ENCODE data around the gene KCNJ6. TPM values are rescaled to one million over a fixed set of nuclear protein-coding genes. Genes with fewer than 3 reads are reported as not detected.

Gene KCNJ6
- total RNA-seq, 4 donors from 2014 or later: 0.08 to 0.40 TPM; not detected in 2

DNA sequence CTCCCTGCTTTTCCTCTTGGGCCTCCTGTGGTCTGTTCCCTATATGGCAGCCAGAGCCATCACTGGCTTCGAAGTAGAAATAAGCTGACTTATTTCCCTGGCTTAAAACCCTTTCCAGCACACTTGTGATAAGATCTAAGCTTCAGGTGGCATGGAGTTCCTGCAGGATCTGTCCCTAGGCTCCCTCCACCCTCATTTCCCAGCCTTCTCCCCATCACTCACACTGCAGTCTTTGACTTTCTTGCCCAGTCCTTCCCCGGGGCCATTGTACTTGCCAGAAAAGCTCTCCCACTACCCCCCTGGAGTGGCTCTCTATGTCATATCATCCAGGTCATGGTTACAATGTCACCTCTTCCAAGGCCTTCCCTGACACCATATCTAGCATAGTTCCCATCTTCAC, 55.8 kb downstream of the KCNJ6 start:
- Histone ChIP-seq H3K9me3 (peaks cover 0 to 10% (median 0%) of the 10 kb centered on the region in 3 donors), H3K4me1 (no peaks in the 10 kb centered on the region), H3K27ac (no peak overlapping the region), H3K4me3 (no peak overlapping the region), H3K27me3 (peaks cover 9% of the 10 kb centered on the region), H3K36me3 (no peaks in the 10 kb centered on the region)
- TF ChIP-seq, protein P1, sequence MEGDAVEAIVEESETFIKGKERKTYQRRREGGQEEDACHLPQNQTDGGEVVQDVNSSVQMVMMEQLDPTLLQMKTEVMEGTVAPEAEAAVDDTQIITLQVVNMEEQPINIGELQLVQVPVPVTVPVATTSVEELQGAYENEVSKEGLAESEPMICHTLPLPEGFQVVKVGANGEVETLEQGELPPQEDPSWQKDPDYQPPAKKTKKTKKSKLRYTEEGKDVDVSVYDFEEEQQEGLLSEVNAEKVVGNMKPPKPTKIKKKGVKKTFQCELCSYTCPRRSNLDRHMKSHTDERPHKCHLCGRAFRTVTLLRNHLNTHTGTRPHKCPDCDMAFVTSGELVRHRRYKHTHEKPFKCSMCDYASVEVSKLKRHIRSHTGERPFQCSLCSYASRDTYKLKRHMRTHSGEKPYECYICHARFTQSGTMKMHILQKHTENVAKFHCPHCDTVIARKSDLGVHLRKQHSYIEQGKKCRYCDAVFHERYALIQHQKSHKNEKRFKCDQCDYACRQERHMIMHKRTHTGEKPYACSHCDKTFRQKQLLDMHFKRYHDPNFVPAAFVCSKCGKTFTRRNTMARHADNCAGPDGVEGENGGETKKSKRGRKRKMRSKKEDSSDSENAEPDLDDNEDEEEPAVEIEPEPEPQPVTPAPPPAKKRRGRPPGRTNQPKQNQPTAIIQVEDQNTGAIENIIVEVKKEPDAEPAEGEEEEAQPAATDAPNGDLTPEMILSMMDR (IDR thresholded peaks at IDR 0.05): no peak
- TF ChIP-seq POLR2AphosphoS5 (IDR thresholded peaks at IDR 0.05) (no peak), EP300 (IDR thresholded peaks at IDR 0.05) (no peak), POLR2A (IDR thresholded peaks at IDR 0.05) (no peak)
- no peak for ATAC-seq
- 43 to 83% methylated on average over 1 to 2 of the region's 2 CpGs for WGBS, 2 donors (ENCODE audit: low coverage in 1 of 2)

- H3K27ac ChIP-seq: no peak overlapping the region
- WGBS, 2 donors (ENCODE audit: low coverage in 1 of 2): 6 to 19% methylated on average over 6 to 7 of the region's 8 CpGs
- no peaks in the 10 kb centered on the region for H3K36me3 ChIP-seq
- no peaks in the 10 kb centered on the region for H3K4me1 ChIP-seq
- no peak for ATAC-seq
- no peak overlapping the region for H3K4me3 ChIP-seq
- peaks cover 0 to 29% (median 0%) of the 10 kb centered on the region in 3 donors for H3K9me3 ChIP-seq
- peaks cover 12% of the 10 kb centered on the region for H3K27me3 ChIP-seq
- TF ChIP-seq EP300 (IDR thresholded peaks at IDR 0.05): no peak
- TF ChIP-seq POLR2A (IDR thresholded peaks at IDR 0.05): no peak
- TF ChIP-seq, protein P1 (IDR thresholded peaks at IDR 0.05): no peak
- no peak for TF ChIP-seq POLR2AphosphoS5 (IDR thresholded peaks at IDR 0.05)
These were observed 60.3 kb downstream of the KCNJ6 start for GRCh38 chr21:37855647-37856625.

DNA sequence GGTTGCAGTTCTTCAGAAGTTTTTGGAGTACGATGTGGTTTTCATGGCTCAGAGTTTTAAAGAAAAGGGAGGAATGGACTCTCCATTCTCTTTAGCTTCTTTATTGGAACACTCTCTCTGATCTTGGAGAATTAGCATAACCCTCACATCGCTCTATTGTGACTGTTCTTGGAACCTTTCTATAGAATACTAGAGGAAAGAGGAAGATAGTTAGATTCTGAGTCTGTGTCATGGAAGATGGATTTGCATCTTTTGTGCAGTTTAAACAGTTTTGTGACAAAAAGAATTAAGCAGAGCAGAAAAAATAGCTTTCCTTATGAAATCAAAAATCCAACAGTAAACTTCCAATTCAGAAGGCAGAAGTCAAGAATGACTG, 61.0 kb downstream of the KCNJ6 start:
- H3K4me3 ChIP-seq: no peak overlapping the region
- ATAC-seq: no peak
- H3K4me1 ChIP-seq: no peaks in the 10 kb centered on the region
- H3K27ac ChIP-seq: no peak overlapping the region
- H3K27me3 ChIP-seq: peaks cover 12% of the 10 kb centered on the region
- peaks cover 0 to 29% (median 0%) of the 10 kb centered on the region in 3 donors for H3K9me3 ChIP-seq
- WGBS, 2 donors (ENCODE audit: low coverage in 1 of 2): 35 to 58% methylated on average over 2 of the region's 2 CpGs
- TF ChIP-seq, protein P1 (IDR thresholded peaks at IDR 0.05): no peak
- TF ChIP-seq POLR2AphosphoS5 (IDR thresholded peaks at IDR 0.05) (no peak), POLR2A (IDR thresholded peaks at IDR 0.05) (no peak), EP300 (IDR thresholded peaks at IDR 0.05) (no peak)
- H3K36me3 ChIP-seq: no peaks in the 10 kb centered on the region

GRCh38 chr21:37849506-37850102, 66.7 kb downstream of the KCNJ6 start:
- no peak for TF ChIP-seq POLR2A (IDR thresholded peaks at IDR 0.05)
- no peak for TF ChIP-seq POLR2AphosphoS5 (IDR thresholded peaks at IDR 0.05)
- TF ChIP-seq, protein P1 (IDR thresholded peaks at IDR 0.05): no peak
- no peak for TF ChIP-seq EP300 (IDR thresholded peaks at IDR 0.05)
- no peaks in the 10 kb centered on the region for H3K36me3 ChIP-seq
- 73 to 76% methylated on average over 3 to 4 of the region's 4 CpGs for WGBS, 2 donors (ENCODE audit: low coverage in 1 of 2)
- H3K27ac ChIP-seq: no peak overlapping the region
- H3K4me3 ChIP-seq: no peak overlapping the region
- no peak for ATAC-seq
- peaks cover 24% of the 10 kb centered on the region for H3K27me3 ChIP-seq
- H3K9me3 ChIP-seq: peaks cover 0 to 18% (median 0%) of the 10 kb centered on the region in 3 donors
- no peaks in the 10 kb centered on the region for H3K4me1 ChIP-seq
